Medulla oblongata (tissue), 1 donor: ENCODE results near the gene ULBP3.

ENCODE experiments used
- DNase-seq: peaks from one replicate; pipeline ENCODE4 v3.0.0-alpha.2; 2015; ENCODE audit errors: extremely low spot score

ULBP3 gene

GRCh38 chr6:150068720-150069648 is at the start of gene ULBP3:
TSS of gene ULBP3 (minus strand) at chr6:150069121. CDS start at chr6:150069066, 55 bp downstream.
- DNase-seq: peak; percentile 63

- no peak for DNase-seq
Observed at GRCh38 chr6:150118627-150119026, 49.7 kb upstream of the ULBP3 start.

- DNase-seq: no peak
Observed at GRCh38 chr6:150118203-150118602, 49.3 kb upstream of the ULBP3 start.

GRCh38 chr6:150116200-150116800 is 47.4 kb upstream of the ULBP3 start:
- no peak for DNase-seq

- DNase-seq: no peak
Observed at GRCh38 chr6:150115769-150116168, 46.8 kb upstream of the ULBP3 start.

- no peak for DNase-seq
Observed at GRCh38 chr6:150112233-150112632, 43.3 kb upstream of the ULBP3 start.

- DNase-seq: no peak
Observed at GRCh38 chr6:150102750-150103270, 33.9 kb upstream of the ULBP3 start.

GRCh38 chr6:150100745-150101144 is 31.8 kb upstream of the ULBP3 start:
- no peak for DNase-seq

GRCh38 chr6:150099953-150100352 is 31.0 kb upstream of the ULBP3 start:
- DNase-seq: no peak

- DNase-seq: no peak
Observed at GRCh38 chr6:150099546-150099945, 30.6 kb upstream of the ULBP3 start.

GRCh38 chr6:150098155-150098554 is 29.2 kb upstream of the ULBP3 start:
- no peak for DNase-seq

- DNase-seq: peak; percentile 21
Observed at GRCh38 chr6:150093397-150093796, 24.5 kb upstream of the ULBP3 start.

GRCh38 chr6:150091476-150091875 is 22.6 kb upstream of the ULBP3 start:
- DNase-seq: peak; percentile 72

- DNase-seq: no peak
Observed at GRCh38 chr6:150090328-150090727, 21.4 kb upstream of the ULBP3 start.

- peak; percentile 66 for DNase-seq
Observed at GRCh38 chr6:150088481-150089154, 19.7 kb upstream of the ULBP3 start.

GRCh38 chr6:150087336-150087735 is 18.4 kb upstream of the ULBP3 start:
- no peak for DNase-seq

- no peak for DNase-seq
Observed at GRCh38 chr6:150086026-150086425, 17.1 kb upstream of the ULBP3 start.

GRCh38 chr6:150084426-150084825 is 15.5 kb upstream of the ULBP3 start:
- no peak for DNase-seq

GRCh38 chr6:150083839-150084238 is 14.9 kb upstream of the ULBP3 start:
- no peak for DNase-seq

- DNase-seq: no peak
Observed at GRCh38 chr6:150081702-150082101, 12.8 kb upstream of the ULBP3 start.

GRCh38 chr6:150079604-150080003 is 10.7 kb upstream of the ULBP3 start:
- DNase-seq: no peak

- no peak for DNase-seq
Observed at GRCh38 chr6:150078788-150079187, 9.9 kb upstream of the ULBP3 start.
